GM06990 (cell line): ENCODE data around the gene AP3D1.
A peak's percentile ranks its signal among the peaks of the same experiment; 100 is the strongest.

Experiments
- DNase-seq: peaks from one replicate; pipeline ENCODE4 v3.0.0-alpha.2; 2011; ENCODE audit not compliant: insufficient read length; ENCODE audit errors: extremely low read depth
- H3K27me3 ChIP-seq: replicated peaks from 2 replicates; pipeline ENCODE4 v1.6.0; 2011; ENCODE audit warnings: low read length; ENCODE audit not compliant: control insufficient read depth, insufficient read depth
- H3K36me3 ChIP-seq: 2 replicates; pipeline ENCODE4 v1.5.1; 2011; ENCODE audit warnings: low read length; ENCODE audit not compliant: control insufficient read depth, insufficient read depth
- H3K4me3 ChIP-seq: replicated peaks from 2 replicates; pipeline ENCODE4 v1.5.1; 2011; ENCODE audit warnings: low read depth, mild to moderate bottlenecking, control low read depth, low read length
- TF ChIP-seq, protein P1 (sequence below): IDR thresholded peaks from 2 replicates; pipeline ENCODE4 v1.5.1; 2011; ENCODE audit warnings: low read length, control low read depth, mild to moderate bottlenecking, inconsistent platforms; ENCODE audit not compliant: insufficient read depth, poor library complexity, severe bottlenecking

The AP3D1 gene

DNA sequence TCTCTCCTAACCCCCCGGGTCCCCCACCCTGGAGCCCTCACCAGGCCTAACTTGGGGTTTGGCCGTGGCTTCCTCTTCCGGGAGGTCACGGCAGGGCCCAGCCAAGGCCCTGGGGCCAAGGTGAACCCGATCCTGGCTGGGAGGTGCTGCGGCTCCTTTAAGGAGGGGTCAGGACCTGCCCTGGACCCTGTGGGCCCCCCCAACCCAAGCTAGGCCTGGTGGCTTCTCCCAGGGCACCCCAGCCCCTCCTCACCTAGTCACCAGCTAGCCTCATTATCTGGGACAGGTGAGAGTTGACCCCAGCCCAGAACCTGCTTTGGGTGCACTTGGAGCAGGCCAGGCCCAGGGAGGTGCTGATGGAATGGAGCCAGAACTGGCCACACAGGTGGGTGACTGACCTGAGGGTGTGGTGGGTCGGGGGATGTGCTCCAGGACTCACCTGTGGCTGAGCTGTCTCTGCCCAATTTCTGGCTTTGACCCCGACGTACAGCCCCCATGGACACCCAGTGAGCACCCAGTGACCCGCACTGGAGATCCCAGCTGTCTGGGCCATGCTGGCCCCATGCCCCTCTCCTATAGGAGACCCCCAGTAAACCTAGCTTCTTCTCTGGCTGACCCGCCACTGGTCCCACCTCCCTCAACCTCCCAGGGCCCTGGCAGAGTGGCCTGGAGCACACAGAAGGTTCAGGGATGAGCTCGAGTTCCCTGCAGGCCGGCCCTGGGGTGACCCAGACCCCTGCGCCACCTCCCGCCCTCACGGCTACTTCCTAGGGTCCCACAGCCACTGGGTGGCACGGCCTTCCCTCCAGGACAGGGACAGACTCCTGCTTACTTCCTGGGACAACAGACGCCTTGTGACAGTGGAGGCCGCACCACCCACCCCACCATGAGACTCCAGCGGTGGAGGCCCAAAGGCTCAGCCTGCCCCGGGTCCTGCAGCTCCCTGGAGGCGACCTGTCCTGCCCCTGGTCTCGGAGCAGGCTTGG is 93.6 kb downstream of the AP3D1 start:
- TF ChIP-seq, protein P1, sequence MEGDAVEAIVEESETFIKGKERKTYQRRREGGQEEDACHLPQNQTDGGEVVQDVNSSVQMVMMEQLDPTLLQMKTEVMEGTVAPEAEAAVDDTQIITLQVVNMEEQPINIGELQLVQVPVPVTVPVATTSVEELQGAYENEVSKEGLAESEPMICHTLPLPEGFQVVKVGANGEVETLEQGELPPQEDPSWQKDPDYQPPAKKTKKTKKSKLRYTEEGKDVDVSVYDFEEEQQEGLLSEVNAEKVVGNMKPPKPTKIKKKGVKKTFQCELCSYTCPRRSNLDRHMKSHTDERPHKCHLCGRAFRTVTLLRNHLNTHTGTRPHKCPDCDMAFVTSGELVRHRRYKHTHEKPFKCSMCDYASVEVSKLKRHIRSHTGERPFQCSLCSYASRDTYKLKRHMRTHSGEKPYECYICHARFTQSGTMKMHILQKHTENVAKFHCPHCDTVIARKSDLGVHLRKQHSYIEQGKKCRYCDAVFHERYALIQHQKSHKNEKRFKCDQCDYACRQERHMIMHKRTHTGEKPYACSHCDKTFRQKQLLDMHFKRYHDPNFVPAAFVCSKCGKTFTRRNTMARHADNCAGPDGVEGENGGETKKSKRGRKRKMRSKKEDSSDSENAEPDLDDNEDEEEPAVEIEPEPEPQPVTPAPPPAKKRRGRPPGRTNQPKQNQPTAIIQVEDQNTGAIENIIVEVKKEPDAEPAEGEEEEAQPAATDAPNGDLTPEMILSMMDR: no peak
- H3K27me3 ChIP-seq: no peaks in the 10 kb centered on the region
- H3K4me3 ChIP-seq: no peak overlapping the region
- DNase-seq: no peak
- no peaks in the 10 kb centered on the region for H3K36me3 ChIP-seq

DNA sequence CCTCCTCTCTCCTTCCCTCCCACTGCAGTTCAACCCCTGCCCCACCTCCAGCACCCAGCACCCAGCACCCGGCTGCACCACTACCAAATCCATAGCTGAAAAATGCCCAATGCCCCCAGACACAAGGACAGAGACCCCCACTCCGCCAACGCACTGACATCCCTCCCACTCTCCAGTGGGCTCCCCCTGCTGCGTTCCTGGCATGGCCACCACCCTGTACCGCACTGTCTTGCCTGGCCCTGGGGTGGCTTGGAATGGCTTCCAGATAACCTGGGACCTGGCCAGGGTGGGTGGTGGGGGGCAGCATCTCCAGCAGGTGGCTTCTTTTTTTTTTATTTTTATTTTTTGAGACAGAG is 94.6 kb downstream of the AP3D1 start:
- H3K36me3 ChIP-seq: no peaks in the 10 kb centered on the region
- no peak overlapping the region for H3K4me3 ChIP-seq
- TF ChIP-seq, protein P1: no peak
- no peak for DNase-seq
- H3K27me3 ChIP-seq: no peaks in the 10 kb centered on the region

DNA sequence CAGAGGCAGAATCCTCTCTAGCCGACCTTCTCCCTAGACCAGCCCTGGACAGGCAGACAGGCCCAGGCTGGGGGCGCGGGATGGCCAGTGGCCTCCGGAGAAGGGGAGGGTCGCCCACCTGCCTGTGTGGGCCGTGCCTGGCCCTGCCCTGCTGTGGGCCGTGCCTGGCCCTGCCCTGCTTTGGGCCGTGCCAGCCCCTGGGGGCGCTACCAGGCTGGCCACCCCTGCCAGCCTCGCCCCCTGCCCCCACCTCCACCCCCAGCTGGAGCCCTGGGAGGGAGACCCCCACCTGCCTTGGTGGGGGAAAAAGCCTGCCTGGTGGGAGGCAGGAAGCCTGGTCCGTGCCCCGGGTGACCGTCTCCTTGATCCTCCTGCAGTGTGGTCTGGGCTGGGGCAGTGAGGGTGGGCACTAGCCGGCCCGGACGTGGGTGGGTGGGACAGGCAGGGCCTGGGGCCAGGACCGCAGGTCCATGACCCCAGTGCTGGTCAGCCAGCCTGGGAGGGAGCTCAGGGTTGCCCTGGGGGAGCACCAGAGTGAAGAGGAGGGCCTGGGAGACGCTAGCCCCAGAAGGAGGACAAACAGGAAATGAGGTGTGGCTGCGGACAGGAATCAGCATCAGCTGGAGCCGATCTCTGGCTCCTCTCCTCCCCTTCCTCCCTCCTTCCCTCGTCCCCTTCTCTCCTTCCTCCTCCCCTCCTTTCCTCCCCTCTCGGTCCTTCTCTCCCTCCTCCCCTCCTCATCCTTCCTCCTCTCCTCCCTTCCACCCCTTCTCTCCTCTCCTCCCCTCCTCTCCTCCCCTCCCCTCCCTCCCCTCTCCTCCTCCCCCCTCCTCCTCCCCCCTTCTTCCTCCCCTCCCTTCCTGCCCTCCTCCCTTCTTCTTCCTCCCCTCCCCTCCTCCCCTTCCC is 95.2 kb downstream of the AP3D1 start:
- peak; percentile 44 for DNase-seq
- peak overlapping the region; percentile 48 for H3K4me3 ChIP-seq
- H3K27me3 ChIP-seq: no peaks in the 10 kb centered on the region
- TF ChIP-seq, protein P1: peak; percentile 23
- H3K36me3 ChIP-seq: no peaks in the 10 kb centered on the region

DNA sequence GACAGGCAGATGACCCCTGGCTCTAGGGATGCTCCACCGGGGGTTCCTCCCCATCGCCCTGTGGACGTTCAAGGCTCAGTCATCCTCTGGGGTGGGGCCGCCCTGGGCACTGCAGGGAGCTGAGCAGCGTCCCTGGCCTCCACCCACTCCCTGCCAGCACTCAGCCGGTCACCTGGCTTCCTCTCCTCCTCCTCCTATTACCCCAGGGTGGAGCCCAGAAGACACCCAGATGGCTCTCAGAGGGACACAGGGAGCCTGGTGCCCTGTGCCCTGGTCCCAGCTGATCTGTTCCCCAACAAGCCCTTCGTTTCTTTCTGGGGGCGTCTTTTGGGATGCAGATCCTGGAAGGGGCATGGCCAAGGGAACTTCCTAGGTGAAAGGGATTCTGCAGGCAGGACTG is 96.6 kb downstream of the AP3D1 start:
- Histone ChIP-seq H3K27me3 (no peaks in the 10 kb centered on the region), H3K4me3 (peak overlapping the region; percentile 8; the same call in 1 of the 2 replicates), H3K36me3 (no peaks in the 10 kb centered on the region)
- TF ChIP-seq, protein P1: no peak
- peak; percentile 61 for DNase-seq

DNA sequence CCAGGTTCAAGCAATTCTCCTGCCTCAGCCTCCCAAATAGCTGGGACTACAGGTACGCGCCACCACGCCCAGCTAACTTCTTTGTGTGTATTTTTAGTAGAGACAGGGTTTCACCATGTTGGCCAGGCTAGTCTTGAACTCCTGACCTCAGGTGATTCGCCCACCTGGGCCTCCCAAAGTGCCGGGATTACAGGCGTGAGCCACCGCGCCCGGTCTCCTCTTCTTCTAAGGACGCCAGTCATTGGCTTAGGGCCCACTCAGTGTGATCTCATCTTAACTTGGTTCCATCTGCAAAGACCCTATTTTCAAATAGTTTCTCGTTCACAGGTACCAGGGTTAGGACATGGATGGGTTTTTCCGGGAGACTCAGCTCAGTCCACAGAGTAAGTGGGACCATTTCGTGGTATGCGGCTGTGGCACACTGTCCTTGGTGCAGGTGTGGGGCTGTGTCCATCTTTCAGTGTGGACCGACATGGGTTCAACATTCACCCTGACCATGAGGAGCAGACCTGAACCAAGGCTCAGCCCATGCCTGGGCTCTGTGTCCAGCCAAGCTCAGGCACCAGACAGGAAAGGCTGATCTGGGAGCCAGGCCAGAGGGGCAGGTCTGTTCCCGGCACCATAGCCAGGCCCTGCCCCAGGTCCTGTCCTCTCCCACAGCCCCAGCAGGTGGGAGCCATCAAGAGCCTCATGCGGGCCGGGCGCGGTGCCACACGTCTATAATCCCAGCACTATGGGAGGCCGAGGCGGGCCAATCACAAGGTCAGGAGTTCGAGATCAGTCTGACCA is 97.6 kb downstream of the AP3D1 start:
- H3K4me3 ChIP-seq: no peak overlapping the region
- TF ChIP-seq, protein P1: no peak
- peak; percentile 18 for DNase-seq
- peaks cover 8% of the 10 kb centered on the region for H3K36me3 ChIP-seq
- H3K27me3 ChIP-seq: no peaks in the 10 kb centered on the region
